KBM-7 (cell line): ENCODE results near the gene ST3GAL3.
"Not testable (repeated sequence)": the region's sequence is repeated elsewhere in the genome, so short reads cannot be mapped to it uniquely, and the experiment has no call there.

ENCODE experiments used
- DNase-seq: peaks from one replicate; pipeline ENCODE4 v3.0.0-alpha.2; 2015
- in situ Hi-C: fragments of 300-500 bp; cut with MboI; formaldehyde crosslinking; loops from 2 replicates; pipeline ENCODE4 v1.14.3; 2020; ENCODE audit warnings: low sequenced_read_pairs, low pct_unique_long_range_greater_than_20kb, mixed read lengths

ST3GAL3 gene

GRCh38 chr1:43691871-43692815, 15.2 kb upstream of the ST3GAL3 start:
- in situ Hi-C loops, result no loop called here

GRCh38 chr1:43693371-43693770, 14.0 kb upstream of the ST3GAL3 start:
- in situ Hi-C loops, result no loop called here
- no peak for DNase-seq

More at GRCh38 chr1:43691871-43692815, 15.2 kb upstream of the ST3GAL3 start:
- no peak for DNase-seq

GRCh38 chr1:43699281-43699680, 8.1 kb upstream of the ST3GAL3 start:
- no peak for DNase-seq
- in situ Hi-C loops, result no loop called here

- DNase-seq, result no peak
- in situ Hi-C loops, result no loop called here
Measured at GRCh38 chr1:43703836-43704235, 3.5 kb upstream of the ST3GAL3 start.

- in situ Hi-C loops, result no loop called here
- no peak for DNase-seq
Measured at GRCh38 chr1:43704838-43705237, 2.5 kb upstream of the ST3GAL3 start.

DNA sequence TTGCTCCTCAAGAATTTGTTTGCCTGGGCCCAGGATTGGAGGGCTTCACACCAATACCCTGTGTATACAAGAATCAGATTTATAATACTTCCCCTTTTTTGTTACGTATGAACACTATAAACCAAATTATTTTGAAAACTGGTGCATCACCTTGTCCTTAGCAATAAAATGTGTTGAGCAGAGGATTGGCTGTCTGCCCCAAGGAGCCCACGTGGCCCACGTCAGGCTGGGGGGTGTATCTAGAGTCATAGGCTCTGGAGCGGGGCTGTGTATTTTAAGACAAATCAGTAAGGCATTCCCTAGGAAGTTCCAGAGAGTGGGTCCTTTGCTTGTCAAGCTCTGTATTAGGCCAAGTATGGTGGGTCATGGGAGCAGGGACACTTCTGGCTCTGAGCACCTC, 2.0 kb upstream of the ST3GAL3 start:
- in situ Hi-C loops, result no loop called here
- peak; percentile 10 for DNase-seq

GRCh38 chr1:43705982-43706597, 1.2 kb upstream of the ST3GAL3 start:
- peak; percentile 6 for DNase-seq
- in situ Hi-C loops, result no loop called here

DNA sequence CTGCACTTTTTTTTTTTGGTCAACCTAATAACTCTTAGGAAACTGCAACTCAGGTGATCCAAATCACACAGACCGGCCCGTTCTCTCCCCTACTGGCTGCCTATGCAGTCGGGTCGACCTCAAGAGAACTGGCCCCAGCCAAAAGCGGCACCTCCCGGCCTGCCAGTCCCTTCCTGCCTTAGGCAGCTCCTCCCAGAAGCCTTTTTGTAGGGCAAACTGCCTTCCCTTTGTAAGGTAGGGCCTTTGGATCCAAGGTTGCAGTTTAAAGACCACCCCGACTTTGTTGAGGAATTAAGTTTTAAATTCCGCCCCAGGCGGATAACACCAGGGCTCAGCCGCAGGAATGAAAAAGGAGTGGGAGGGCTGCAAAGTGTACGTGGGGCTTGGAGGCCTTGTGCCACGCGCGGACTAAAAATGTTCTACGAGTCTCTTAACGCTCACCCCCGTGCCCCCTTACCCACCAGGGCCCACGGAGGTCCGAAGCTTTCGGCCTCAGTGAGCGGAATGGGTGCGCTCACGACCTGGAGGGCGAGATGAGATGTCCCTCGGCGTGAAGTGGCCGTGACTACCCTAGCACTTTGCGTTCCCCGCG, 642 bp upstream of the ST3GAL3 start:
- peak; percentile 43 for DNase-seq
- in situ Hi-C loops, result no loop called here

DNA sequence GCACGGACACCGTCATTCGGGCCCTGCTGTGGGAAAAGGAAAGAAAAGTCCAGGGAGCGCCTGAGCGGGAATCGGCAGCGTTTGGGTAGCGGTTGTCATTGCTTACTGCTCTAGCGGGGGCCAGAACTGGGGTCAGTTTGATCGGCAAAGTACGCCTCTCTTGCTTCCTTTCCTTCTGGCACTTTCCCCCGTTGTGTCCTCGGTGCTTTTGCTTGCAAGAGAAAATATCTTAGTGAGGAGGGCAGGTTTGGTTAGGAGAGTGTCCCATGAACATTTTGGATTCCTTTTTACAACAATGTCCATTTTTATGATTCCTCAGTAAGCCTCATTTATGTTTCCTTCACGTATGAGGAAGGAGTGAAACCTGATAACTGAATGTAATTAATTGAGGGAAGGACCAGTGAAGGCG, 670 bp downstream of the ST3GAL3 start:
- DNase-seq, result peak; percentile 49
- in situ Hi-C loops, result no loop called here

DNA sequence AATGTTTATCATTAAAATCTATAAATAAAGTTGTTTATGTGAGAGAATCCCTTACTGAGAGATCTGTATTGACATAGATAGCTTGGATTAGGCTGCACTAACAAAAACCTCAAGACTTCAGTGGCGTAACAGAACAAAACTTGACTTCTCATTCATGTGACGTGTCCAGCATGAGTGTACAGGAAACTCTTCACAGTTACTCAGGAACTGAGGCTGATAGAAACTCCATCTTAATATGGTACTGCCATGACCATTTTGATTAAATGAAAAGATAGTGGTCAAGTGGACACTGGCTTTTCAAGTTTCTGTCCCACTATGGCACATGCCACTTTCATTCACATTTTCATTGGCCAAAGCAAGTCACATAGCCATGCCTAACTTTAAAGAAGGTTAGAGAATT, 3.7 kb downstream of the ST3GAL3 start:
- in situ Hi-C loops, result no loop called here
- DNase-seq, result no peak

DNA sequence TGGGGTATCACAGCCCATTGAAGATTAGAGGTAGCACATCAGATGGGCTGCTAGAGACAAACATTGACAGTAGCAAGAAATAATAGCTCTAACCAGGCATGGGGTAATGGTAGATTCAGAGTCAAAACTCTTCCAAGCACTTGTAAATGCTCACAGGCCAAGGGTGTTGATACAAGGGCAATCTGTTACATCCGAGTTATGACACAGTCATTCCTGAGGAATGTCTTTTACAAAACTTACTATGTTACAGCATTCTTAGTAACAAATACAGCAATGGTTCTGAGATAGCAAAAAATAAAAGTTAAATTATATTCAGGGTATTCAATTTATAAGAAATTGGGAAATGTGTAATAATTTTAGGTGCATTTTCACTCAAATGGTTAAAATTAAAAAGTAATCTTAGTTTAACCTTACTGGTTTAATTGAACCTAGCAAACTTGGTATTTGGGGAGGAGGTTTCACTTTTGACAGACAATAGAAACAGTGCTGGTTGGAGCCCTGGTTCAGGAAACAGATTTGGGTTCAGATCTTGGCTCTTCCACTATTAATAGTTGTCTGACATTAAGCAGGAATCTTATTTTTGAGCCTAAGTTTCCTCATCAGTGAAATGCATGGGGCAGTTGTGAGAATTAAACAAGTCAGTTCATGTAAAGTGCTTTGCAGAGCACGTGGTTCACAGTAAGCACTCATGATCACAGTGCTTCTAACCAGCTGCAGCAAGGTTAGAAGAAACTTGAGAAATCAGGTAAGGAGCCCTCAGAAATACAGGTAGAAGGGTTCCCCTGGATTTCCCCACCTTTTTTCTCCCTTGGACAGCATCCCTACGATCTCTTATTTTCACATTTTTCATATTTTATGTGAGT, 4.4 kb downstream of the ST3GAL3 start:
- in situ Hi-C loops, result no loop called here
- DNase-seq, result no peak

GRCh38 chr1:43716559-43717281, 9.4 kb downstream of the ST3GAL3 start:
- no peak for DNase-seq
- in situ Hi-C loops, result no loop called here

DNA sequence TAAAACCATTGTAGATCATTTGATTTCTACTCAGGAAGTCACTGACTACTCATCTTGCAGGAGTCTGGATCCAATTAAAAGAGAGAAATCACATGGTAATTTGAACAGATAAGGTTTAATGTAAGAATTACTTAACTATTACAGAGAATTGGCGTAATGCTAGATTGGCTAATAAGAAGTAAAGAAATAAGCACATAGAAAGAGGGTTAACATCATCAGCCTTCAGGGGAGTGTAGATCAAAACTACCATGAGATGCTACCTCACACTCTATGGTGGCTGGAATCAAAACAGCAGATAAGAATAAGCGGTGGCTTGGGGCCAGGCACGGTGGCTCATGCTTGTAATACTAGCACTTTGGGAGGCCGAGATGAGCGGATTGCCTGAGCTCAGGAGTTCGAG, 11.7 kb downstream of the ST3GAL3 start:
- no peak for DNase-seq
- in situ Hi-C loops, result no loop called here

DNA sequence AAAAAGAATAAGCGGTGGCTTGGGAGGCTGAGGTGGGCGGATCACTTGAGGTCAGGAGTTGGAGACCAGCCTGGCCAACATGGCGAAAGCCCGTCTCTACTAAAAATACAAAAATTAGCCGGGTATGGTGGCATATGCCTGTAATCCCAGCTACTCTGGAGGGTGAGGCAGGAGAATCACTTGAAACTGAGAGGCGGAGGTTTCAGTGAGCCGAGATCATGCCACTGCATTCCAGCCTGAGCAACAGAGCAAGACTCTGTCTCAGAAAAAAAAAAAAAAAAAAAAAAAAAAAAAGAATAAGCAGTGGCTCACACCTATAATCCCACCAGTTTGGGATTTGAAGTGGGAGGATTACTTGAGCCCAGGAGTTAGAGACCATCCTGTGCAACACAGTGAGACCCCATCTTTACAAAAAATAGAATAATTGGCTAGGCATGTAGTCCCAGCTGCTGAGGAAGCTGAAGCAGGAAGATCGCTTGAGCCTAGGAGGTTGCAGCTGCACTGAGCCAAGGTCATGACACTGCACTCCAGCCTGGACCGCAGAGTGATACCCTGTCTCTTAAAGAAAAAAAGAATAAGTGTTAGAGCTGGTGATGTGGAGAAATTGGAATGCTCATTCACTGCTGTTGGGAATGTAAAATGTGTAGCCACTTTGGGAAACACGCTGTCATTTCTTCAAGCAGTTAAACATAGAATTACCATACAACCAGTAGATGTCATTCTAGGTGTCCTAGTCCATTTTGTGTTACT, 12.5 kb downstream of the ST3GAL3 start:
- in situ Hi-C loops, DNase-seq: not testable (repeated sequence)

DNA sequence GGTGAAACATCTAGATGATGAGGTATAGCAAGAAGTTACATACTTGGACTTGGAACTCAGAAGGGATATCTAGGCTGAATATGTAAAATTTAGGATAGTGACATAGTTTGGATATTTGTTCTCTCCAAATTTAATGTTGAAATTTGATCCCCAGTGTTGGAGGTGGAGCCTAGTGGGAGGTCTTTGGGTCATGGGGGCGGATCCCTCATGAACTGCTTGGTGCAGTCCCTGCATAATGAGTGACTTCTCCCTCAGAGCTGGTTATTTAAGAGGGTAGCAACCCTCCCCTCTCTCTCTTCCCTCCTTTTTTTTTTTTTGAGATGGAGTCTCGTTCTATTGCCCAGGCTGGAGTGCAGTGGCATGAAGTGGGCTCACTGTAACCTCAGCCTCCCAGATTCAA, 15.5 kb downstream of the ST3GAL3 start:
- no peak for DNase-seq
- in situ Hi-C loops, result no loop called here

DNA sequence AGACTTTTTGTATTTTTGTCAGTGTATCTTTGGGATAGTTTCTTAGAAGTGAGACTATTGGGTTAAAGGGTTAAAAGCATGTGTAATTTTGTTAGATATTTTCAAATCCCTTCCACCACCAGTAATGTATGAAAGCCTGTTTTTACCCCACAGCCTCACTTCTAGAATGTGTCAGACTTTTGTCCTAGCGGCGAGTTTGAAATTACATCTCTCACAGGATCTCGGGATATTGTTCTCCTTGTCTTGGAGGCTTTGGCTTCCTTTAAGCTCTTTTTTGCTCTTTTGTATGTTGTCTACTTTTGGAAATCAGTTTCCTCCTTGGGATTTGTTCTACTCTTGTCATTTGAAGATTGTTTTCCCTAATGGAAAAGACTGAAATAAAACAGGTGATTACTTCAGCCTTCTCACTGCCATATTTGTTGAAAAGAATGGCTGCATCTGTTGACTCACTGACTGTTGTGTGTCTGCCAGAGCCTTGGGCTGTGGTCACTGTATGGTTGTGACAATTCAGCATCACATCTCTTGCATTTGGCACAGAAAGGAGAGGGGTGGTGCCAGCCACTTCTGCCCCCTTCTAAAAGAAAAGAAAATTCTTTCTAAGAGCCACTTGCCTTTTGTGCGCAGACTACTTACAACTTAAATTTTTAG, 22.6 kb downstream of the ST3GAL3 start:
- in situ Hi-C loops, result no loop called here
- no peak for DNase-seq

- no peak for DNase-seq
- in situ Hi-C loops, result no loop called here
Measured at GRCh38 chr1:43731867-43732531, 24.7 kb downstream of the ST3GAL3 start.
